ENCODE measurements around the gene ACP6. TPM values are rescaled to one million over a fixed set of nuclear protein-coding genes. Genes with fewer than 3 reads are reported as not detected.

The ACP6 gene
- polyA plus RNA-seq, 2 of the 4 experiments (the other 2 are of a cell fraction) = 14.9 to 26.2 TPM

GRCh38 chr1:147609358-147609757 lies 61.0 kb downstream of the ACP6 start:
- H3K4me3 ChIP-seq = no peak overlapping the region
- 86% methylated on average over 2 of the region's 2 CpGs for WGBS (ENCODE audit: missing lambda C conversion rate)
- no peak overlapping the region for H3K27ac ChIP-seq
- no peak for ATAC-seq
- no peak overlapping the region for H3K4me2 ChIP-seq
- no peak for DNase-seq (ENCODE audit: low read depth in 1 of 2, low spot score in 1 of 2)
- no peak for FAIRE-seq
- H3K9me3 ChIP-seq = no peaks in the 10 kb centered on the region
- TF ChIP-seq ZFP36 (IDR thresholded peaks at IDR 0.05; ENCODE audit: borderline replicate concordance, partially characterized antibody) (no peak), RAD21 (conservative IDR thresholded peaks at IDR 0.05 in 1 of 2, IDR thresholded peaks at IDR 0.05 in 1 of 2) (no peak), ELK1 (IDR thresholded peaks at IDR 0.05; ENCODE audit: low read depth, low read length) (no peak), POLR2A (IDR thresholded peaks at IDR 0.05; ENCODE audit: low read length) (no peak), BHLHE40 (IDR thresholded peaks at IDR 0.05; ENCODE audit: low read depth, low read length) (no peak)
- H3K4me1 ChIP-seq = peaks cover 22% of the 10 kb centered on the region
- ChIA-PET CTCF (interaction anchor here (1.4 to 1.5 kb wide), 3 partner anchors 16 to 114 kb away, joined by 3 to 4 read pairs (median 3); no protein-coding TSS in a partner anchor), POLR2A (no interaction called here)

GRCh38 chr1:147608596-147608995 lies 61.7 kb downstream of the ACP6 start:
- POLR2A ChIA-PET = no interaction called here

DNA sequence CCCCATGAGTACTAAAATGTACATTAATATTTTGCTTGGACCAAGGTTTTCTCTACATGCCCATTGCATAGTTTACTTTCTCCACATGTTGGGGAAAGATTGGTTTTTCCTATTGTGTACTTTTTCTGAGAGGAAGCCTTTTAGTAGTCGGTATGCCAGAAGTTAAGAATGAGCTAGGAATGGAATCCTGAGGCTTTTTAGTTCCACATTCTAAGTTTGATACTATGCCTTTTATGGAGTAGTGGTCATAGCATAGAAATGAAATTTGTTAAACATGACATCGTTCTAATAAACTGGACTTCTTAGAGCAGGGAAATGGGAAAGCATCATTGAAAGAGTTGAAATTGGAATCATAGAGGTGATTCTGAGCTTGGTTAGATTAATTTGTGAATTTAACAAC lies 64.7 kb downstream of the ACP6 start:
- no peak for ATAC-seq
- ChIA-PET CTCF (interaction anchor here (0.9 to 1.5 kb wide), 3 partner anchors 23 to 111 kb away, joined by 3 to 4 read pairs (median 3); no protein-coding TSS in a partner anchor), POLR2A (no interaction called here)
- TF ChIP-seq MYC (IDR thresholded peaks at IDR 0.05; ENCODE audit: borderline replicate concordance, low read length) (no peak), ELK1 (IDR thresholded peaks at IDR 0.05; ENCODE audit: low read depth, low read length) (no peak), HDAC2 (IDR thresholded peaks at IDR 0.05) (no peak), PBX3 (IDR thresholded peaks at IDR 0.05) (no peak), MAZ (IDR thresholded peaks at IDR 0.05; ENCODE audit: borderline replicate concordance, low read depth, low read length) (no peak)
- TF ChIP-seq, protein P1, sequence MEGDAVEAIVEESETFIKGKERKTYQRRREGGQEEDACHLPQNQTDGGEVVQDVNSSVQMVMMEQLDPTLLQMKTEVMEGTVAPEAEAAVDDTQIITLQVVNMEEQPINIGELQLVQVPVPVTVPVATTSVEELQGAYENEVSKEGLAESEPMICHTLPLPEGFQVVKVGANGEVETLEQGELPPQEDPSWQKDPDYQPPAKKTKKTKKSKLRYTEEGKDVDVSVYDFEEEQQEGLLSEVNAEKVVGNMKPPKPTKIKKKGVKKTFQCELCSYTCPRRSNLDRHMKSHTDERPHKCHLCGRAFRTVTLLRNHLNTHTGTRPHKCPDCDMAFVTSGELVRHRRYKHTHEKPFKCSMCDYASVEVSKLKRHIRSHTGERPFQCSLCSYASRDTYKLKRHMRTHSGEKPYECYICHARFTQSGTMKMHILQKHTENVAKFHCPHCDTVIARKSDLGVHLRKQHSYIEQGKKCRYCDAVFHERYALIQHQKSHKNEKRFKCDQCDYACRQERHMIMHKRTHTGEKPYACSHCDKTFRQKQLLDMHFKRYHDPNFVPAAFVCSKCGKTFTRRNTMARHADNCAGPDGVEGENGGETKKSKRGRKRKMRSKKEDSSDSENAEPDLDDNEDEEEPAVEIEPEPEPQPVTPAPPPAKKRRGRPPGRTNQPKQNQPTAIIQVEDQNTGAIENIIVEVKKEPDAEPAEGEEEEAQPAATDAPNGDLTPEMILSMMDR (IDR thresholded peaks at IDR 0.05) = no peak
- H3K4me1 ChIP-seq = peaks cover 6% of the 10 kb centered on the region; the same call in 2 of the 3 replicates
- H3K4me3 ChIP-seq = no peak overlapping the region
- H3K27ac ChIP-seq = no peak overlapping the region
- DNase-seq (ENCODE audit: low read depth in 1 of 2, low spot score in 1 of 2) = no peak
- WGBS (ENCODE audit: missing lambda C conversion rate) = 85% methylated on average over 2 of the region's 2 CpGs
- H3K4me2 ChIP-seq = no peak overlapping the region
- no peak for FAIRE-seq
- H3K9me3 ChIP-seq = no peaks in the 10 kb centered on the region

More at GRCh38 chr1:147608596-147608995, 61.7 kb downstream of the ACP6 start:
- no peak for FAIRE-seq
- no peak for ATAC-seq
- DNase-seq (ENCODE audit: low read depth in 1 of 2, low spot score in 1 of 2) = no peak
- TF ChIP-seq CEBPB (IDR thresholded peaks at IDR 0.05) (no peak), SMC3 (IDR thresholded peaks at IDR 0.05) (no peak), EP300 (IDR thresholded peaks at IDR 0.05) (no peak), CHD4 (IDR thresholded peaks at IDR 0.05; ENCODE audit: borderline replicate concordance) (no peak)
- TF ChIP-seq, protein P2, sequence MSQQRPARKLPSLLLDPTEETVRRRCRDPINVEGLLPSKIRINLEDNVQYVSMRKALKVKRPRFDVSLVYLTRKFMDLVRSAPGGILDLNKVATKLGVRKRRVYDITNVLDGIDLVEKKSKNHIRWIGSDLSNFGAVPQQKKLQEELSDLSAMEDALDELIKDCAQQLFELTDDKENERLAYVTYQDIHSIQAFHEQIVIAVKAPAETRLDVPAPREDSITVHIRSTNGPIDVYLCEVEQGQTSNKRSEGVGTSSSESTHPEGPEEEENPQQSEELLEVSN (IDR thresholded peaks at IDR 0.05; ENCODE audit: borderline replicate concordance, low read depth) = no peak
- H3K9me3 ChIP-seq = no peaks in the 10 kb centered on the region
- CTCF ChIA-PET = interaction anchor here (1.1 to 1.5 kb wide), 2 partner anchors 70 to 113 kb away, joined by 3 to 4 read pairs; no protein-coding TSS in a partner anchor
- H3K4me2 ChIP-seq = no peak overlapping the region
- no peak overlapping the region for H3K27ac ChIP-seq
- WGBS (ENCODE audit: missing lambda C conversion rate) = 90% methylated on average over 5 of the region's 5 CpGs
- no peak overlapping the region for H3K4me3 ChIP-seq
- H3K4me1 ChIP-seq = peaks cover 22% of the 10 kb centered on the region
